Left ventricle myocardium inferior (tissue), 1 donor: ENCODE results near the gene MSMB. TPM values are rescaled to one million over a fixed set of nuclear protein-coding genes. Genes with fewer than 3 reads are reported as not detected.

ENCODE experiments used
- DNase-seq: peaks from one replicate; pipeline ENCODE4 v3.0.0-alpha.2; 2020
- H3K27ac ChIP-seq: fragments of 200-600 bp; replicated peaks from 2 replicates; pipeline ENCODE4 v1.8.0; 2021
- H3K27me3 ChIP-seq: fragments of 200-600 bp; 2 replicates; pipeline ENCODE4 v1.8.0; 2021; ENCODE audit warnings: low read depth
- H3K36me3 ChIP-seq: fragments of 200-600 bp; 2 replicates; pipeline ENCODE4 v1.8.0; 2021
- H3K4me1 ChIP-seq: fragments of 200-600 bp; 2 replicates; pipeline ENCODE4 v1.8.0; 2021
- H3K4me3 ChIP-seq: fragments of 200-600 bp; 2 replicates; pipeline ENCODE4 v1.8.0; 2021; ENCODE audit warnings: mild to moderate bottlenecking, moderate library complexity
- H3K9me3 ChIP-seq: fragments of 200-600 bp; replicated peaks from 2 replicates; pipeline ENCODE4 v1.8.0; 2021
- intact Hi-C: fragments of 100-400 bp; cut with micrococcal nuclease; formaldehyde crosslinking; loops from one replicate; pipeline ENCODE4 v1.11.0; 2022
- total RNA-seq: library from RNA; stranded (reverse); fragmentation: NEBNext Ultra II Directional; extraction: Animal tissue kit (Norgen Biotek cat#: 25700); gene quantifications from one replicate; pipeline ENCODE4 v1.2.1, GENCODE V29; 2021
- TF ChIP-seq, protein P1 (sequence below): fragments of 200-600 bp; IDR thresholded peaks from 2 replicates; pipeline ENCODE4 v1.8.0; 2021; ENCODE audit warnings: antibody characterized with exemption, mild to moderate bottlenecking, borderline replicate concordance
- donor health status: DM: no; HTN: yes; CAD: no; lungs with severe emphysema.

Gene MSMB
- total RNA-seq, 1 donor from 2014 or later, result not detected

DNA sequence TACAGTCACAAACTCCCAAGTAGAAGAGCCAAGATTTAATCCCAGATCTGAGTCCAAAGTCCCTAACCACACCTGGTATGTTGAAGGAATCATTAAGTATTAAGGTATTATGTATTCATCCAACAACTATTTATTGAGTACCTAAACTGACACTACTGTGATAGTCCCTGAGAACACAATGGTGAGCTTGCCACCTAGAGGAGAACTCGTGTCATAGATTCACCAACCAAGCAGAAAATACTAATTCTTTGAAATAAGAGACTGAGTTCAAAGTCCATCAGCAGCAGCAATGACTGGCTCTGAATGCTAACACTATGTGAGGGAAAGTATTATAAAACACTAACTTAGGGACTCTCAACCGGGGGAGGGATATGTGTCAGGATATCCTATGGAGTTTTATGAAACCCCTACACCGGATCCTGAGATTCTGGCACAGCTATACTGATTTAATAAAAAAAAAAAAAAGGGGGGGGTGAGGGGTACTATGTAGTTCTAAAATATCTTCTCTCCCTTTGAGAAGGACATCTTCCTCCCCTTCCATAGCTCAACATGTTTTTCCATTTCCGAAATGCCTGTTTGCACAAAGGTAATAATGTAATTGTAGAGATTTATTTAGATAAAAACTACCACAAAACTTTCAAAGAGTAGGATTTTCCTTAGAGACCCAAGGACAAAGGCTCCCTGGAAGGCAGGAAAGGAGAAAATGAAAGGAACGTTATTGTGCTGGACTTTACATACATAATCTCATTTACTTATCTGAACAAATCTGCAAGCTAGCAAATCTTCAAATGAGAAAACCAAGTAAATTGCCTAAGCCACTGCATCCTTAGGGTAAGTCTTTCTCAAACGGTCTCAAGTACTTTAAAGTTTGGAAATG, 17.2 kb downstream of the MSMB start:
- intact Hi-C loops, result no loop called here
- no peak for DNase-seq
- peak overlapping the region; percentile 97 for H3K27ac ChIP-seq
- no peaks in the 10 kb centered on the region for H3K27me3 ChIP-seq
- peaks cover 77% of the 10 kb centered on the region for H3K4me1 ChIP-seq
- H3K9me3 ChIP-seq, result no peaks in the 10 kb centered on the region
- no peaks in the 10 kb centered on the region for H3K36me3 ChIP-seq
- H3K4me3 ChIP-seq, result peak overlapping the region; percentile 94
- TF ChIP-seq, protein P1, sequence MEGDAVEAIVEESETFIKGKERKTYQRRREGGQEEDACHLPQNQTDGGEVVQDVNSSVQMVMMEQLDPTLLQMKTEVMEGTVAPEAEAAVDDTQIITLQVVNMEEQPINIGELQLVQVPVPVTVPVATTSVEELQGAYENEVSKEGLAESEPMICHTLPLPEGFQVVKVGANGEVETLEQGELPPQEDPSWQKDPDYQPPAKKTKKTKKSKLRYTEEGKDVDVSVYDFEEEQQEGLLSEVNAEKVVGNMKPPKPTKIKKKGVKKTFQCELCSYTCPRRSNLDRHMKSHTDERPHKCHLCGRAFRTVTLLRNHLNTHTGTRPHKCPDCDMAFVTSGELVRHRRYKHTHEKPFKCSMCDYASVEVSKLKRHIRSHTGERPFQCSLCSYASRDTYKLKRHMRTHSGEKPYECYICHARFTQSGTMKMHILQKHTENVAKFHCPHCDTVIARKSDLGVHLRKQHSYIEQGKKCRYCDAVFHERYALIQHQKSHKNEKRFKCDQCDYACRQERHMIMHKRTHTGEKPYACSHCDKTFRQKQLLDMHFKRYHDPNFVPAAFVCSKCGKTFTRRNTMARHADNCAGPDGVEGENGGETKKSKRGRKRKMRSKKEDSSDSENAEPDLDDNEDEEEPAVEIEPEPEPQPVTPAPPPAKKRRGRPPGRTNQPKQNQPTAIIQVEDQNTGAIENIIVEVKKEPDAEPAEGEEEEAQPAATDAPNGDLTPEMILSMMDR, result peak; percentile 71

DNA sequence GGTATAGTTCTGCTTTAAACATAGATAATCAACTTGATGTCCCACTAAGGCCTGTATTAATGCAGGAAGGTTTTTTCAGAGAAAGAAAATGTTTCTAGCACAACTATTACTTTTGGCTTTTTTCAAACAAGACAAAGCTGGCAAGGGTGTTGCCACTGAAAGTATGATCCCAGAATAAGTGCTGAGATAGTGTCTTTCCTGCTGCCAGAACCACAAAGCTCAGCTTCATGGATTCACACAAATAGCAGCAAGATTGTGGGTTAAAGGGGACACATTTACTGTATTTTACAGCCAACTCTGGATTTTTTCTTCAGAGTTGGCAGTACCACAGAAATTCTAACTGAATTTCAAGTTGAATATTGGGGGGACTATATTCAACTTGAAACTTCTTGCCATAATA, 20.0 kb downstream of the MSMB start:
- peaks cover 98% of the 10 kb centered on the region for H3K4me1 ChIP-seq

DNA sequence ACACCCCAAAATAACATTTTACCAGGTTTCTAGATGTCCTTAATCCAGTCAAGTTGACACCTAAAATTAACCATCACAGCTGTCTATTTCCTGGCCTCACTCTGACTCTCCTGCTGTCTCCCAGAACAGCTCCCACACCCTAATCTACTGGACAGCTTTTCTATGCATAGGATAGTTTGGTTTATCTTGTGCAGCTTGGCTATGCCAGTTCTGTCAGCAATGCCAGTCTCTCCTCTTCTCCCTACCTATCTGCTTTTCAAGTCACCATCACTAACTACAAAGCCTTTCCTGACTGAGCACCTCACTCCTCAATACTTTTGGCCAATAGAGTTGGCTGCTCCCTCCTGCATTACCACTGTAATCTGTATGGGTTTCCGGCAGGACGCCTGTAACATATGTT, 20.7 kb downstream of the MSMB start:
- DNase-seq, result no peak
- peak overlapping the region; percentile 89 for H3K27ac ChIP-seq
- peaks cover 98% of the 10 kb centered on the region for H3K4me1 ChIP-seq
- TF ChIP-seq, protein P1, result no peak
- H3K4me3 ChIP-seq, result peak overlapping the region; percentile 29
- no peaks in the 10 kb centered on the region for H3K36me3 ChIP-seq
- no peaks in the 10 kb centered on the region for H3K9me3 ChIP-seq
- no peaks in the 10 kb centered on the region for H3K27me3 ChIP-seq
- intact Hi-C loops, result no loop called here

More for the DNA sequence above, 20.0 kb downstream of the MSMB start:
- TF ChIP-seq, protein P1, result no peak
- Histone ChIP-seq H3K27ac (peak overlapping the region; percentile 89), H3K27me3 (no peaks in the 10 kb centered on the region), H3K4me3 (peak overlapping the region; percentile 29), H3K36me3 (no peaks in the 10 kb centered on the region), H3K9me3 (no peaks in the 10 kb centered on the region)
- no peak for DNase-seq
- intact Hi-C loops, result no loop called here

DNA sequence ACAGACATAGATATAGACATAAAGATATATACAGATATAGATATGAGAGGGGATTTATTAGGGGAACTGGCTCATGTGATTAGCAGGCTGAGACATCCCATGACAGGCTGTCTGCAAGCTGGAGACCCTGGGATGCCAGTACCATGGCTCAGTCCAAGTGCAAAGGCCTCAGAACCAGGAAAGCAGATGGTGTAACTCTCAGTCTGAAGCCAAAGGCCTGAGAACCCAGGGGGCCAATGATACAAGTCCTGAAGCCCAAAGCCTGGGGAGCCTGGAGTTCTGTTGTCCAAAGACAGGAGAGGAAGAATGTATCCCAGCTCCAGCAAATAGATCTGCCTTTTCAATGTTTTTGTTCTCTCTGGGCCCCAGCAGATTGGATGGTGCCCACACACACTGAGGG, 21.1 kb downstream of the MSMB start:
- no peaks in the 10 kb centered on the region for H3K27me3 ChIP-seq
- no peak overlapping the region for H3K4me3 ChIP-seq
- no peaks in the 10 kb centered on the region for H3K9me3 ChIP-seq
- no peak for DNase-seq
- intact Hi-C loops, result no loop called here
- peaks cover 98% of the 10 kb centered on the region for H3K4me1 ChIP-seq
- TF ChIP-seq, protein P1, result no peak
- H3K36me3 ChIP-seq, result no peaks in the 10 kb centered on the region
- H3K27ac ChIP-seq, result peak overlapping the region; percentile 89

DNA sequence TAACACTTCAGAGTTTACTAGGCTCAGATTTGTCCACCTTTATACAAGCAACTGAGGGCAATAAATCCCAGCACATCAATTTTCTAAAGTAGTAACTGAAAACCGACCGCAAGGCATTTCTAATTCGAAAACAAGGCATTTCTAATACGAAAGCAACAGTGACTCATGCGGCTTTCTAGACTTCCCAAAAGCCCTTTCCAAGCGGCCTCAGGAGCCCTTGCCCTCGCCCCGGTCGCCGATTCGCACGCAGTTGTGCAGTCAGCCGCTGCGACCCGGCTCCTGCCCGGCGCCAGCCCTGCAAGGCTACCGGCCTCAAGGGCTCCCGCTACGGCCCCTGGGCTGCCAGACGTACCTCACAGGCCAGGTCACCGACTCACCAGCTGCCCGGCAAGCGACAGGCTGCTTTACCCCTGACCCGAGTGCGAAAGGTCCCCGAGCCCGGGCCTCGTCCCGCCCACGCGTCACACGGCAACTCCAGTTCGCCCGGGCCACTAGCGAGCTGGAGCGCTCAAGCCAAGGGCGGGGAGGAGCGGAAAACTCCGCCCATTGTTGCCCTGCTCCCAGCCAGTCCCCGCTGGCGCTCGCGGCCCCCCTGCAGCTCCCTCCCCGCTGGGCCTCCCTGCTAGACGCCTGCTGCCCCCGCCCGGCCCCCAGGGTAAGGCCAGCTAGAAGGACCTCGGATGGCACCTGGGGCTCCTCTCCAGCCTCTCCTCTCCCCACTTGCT, 22.9 kb downstream of the MSMB start:
- peaks cover 98% of the 10 kb centered on the region for H3K4me1 ChIP-seq

More for the DNA sequence above, 22.9 kb downstream of the MSMB start:
- peak overlapping the region; percentile 75 for H3K4me3 ChIP-seq
- H3K27me3 ChIP-seq, result no peaks in the 10 kb centered on the region
- intact Hi-C loops, result no loop called here
- TF ChIP-seq, protein P1, result peak; percentile 43
- peak overlapping the region; percentile 89 for H3K27ac ChIP-seq
- peak; percentile 93 for DNase-seq
- H3K9me3 ChIP-seq, result no peaks in the 10 kb centered on the region
- H3K36me3 ChIP-seq, result no peaks in the 10 kb centered on the region
